HepG2 (cell line): ENCODE measurements around the gene GSK3B. TPM values are rescaled to one million over a fixed set of nuclear protein-coding genes. Genes with fewer than 3 reads are reported as not detected.
A peak's percentile ranks its signal among the peaks of the same experiment; 100 is the strongest.

ENCODE experiments used
- ATAC-seq: fragments of 200-7000 bp; cut with Tn5 transposase; 3 replicates; pipeline ENCODE4 v1.9.1; 2020; ENCODE audit warnings: mild to moderate bottlenecking, moderate library complexity
- BruUV-seq: library from RNA; stranded (reverse); fragments of 400-500 nt; replicated peaks from 2 replicates; lab custom pipeline; 2021; lab: Mats Ljungman, UMichigan
- CTCF ChIA-PET: fragments of 300-600 bp; formaldehyde crosslinking; extraction: SDS; loops from one replicate; lab custom pipeline; 2021; ENCODE audit warnings: low total read pairs, inconsistent platforms, low intra/inter-chr PET ratio; lab: Yijun Ruan, JAX
- POLR2A ChIA-PET: fragments of 350-600 bp; sonication (Branson Sonifier 250); formaldehyde crosslinking; loops from one replicate; lab custom pipeline; 2020; ENCODE audit warnings: antibody characterized with exemption, inconsistent platforms; lab: Yijun Ruan, JAX
- DNase-seq: peaks from one replicate; pipeline ENCODE4 v3.0.0-alpha.2; 2015; ENCODE audit warnings: low spot score
- FAIRE-seq: peaks from 3 replicates; lab custom pipeline; 2011; peaks lifted over from hg19 to GRCh38; lab: Jason Lieb, UNC
- H2AFZ ChIP-seq: one replicate; pipeline ENCODE4 v1.6.1; 2011; ENCODE audit warnings: low read length, inconsistent platforms
- H3K27ac ChIP-seq: fragments of 300-600 bp; 3 replicates; pipeline ENCODE4 v1.8.0; 2011; ENCODE audit warnings: mixed run types, mild to moderate bottlenecking, mixed read lengths, low read length, inconsistent platforms; ENCODE audit not compliant: insufficient read depth; ENCODE audit errors: extremely low read length
- H3K27me3 ChIP-seq, 2 experiments: fragments of 200-600 bp in 1 of 2; 2 replicates in 1 of 2; 3 replicates in 1 of 2; pipeline versions ENCODE4 v1.6.0 to v1.8.0; 2011; ENCODE audit warnings: low read length in 2 of 2, mild to moderate bottlenecking in 2 of 2, moderate library complexity in 2 of 2, inconsistent platforms in 1 of 2; ENCODE audit not compliant: insufficient read depth in 2 of 2, control insufficient read depth in 1 of 2
- H3K36me3 ChIP-seq, 2 experiments: fragments of 200-600 bp in 1 of 2; replicated peaks in 1 of 2; 2 replicates in 1 of 2; 3 replicates in 1 of 2; pipeline versions ENCODE4 v1.5.1 to v1.8.0; 2011; ENCODE audit warnings: low read length in 2 of 2, inconsistent platforms in 1 of 2; ENCODE audit not compliant: insufficient read depth in 2 of 2, control insufficient read depth in 1 of 2
- H3K4me1 ChIP-seq: 2 replicates; pipeline ENCODE4 v1.5.1; 2012; ENCODE audit warnings: low read length, inconsistent platforms; ENCODE audit not compliant: insufficient read depth
- H3K4me2 ChIP-seq: 2 replicates; pipeline ENCODE4 v1.6.0; 2011; ENCODE audit warnings: low read depth, low read length, inconsistent platforms
- H3K4me3 ChIP-seq, 3 experiments: fragments of 200-600 bp in 1 of 3; sonication (generic), shearing (Covaris generic) in 1 of 3; replicated peaks in 1 of 3; 2 replicates each; pipeline ENCODE4 v1.5.1; 2011 to 2016; ENCODE audit warnings: low read length in 3 of 3, inconsistent platforms in 2 of 3, low read depth in 2 of 3, mild to moderate bottlenecking in 2 of 3, control low read depth in 1 of 3, mixed read lengths in 1 of 3; ENCODE audit not compliant: insufficient read depth in 1 of 3
- H3K79me2 ChIP-seq: one replicate; pipeline ENCODE4 v1.6.1; 2011; ENCODE audit warnings: low read length, inconsistent platforms; ENCODE audit not compliant: insufficient read depth
- H3K9ac ChIP-seq: 2 replicates; pipeline ENCODE4 v1.6.0; 2011; ENCODE audit warnings: mild to moderate bottlenecking, low read depth, low read length, inconsistent platforms; ENCODE audit not compliant: insufficient read depth
- H3K9me3 ChIP-seq: 2 replicates; pipeline ENCODE4 v1.5.1; 2012; ENCODE audit warnings: mild to moderate bottlenecking, low read length
- H4K20me1 ChIP-seq: 2 replicates; pipeline ENCODE4 v1.6.0; 2011; ENCODE audit warnings: inconsistent platforms, mild to moderate bottlenecking, low read length, moderate library complexity; ENCODE audit not compliant: insufficient read depth
- MED13 ChIP-seq: sonication (generic); formaldehyde crosslinking; IDR thresholded peaks from 2 replicates; pipeline ENCODE4 v1.5.0; 2020; ENCODE audit warnings: missing genetic modification reagents
- MYNN ChIP-seq: sonication (generic); formaldehyde crosslinking; IDR thresholded peaks from 2 replicates; pipeline ENCODE4 v1.4.0; 2020; ENCODE audit warnings: mild to moderate bottlenecking, low read depth, missing genetic modification reagents
- SAP130 ChIP-seq: IDR thresholded peaks from 2 replicates; pipeline ENCODE4 v1.6.1; 2016; ENCODE audit warnings: low read depth
- ZNF10 ChIP-seq: sonication (generic); formaldehyde crosslinking; IDR thresholded peaks from 2 replicates; pipeline ENCODE4 v1.4.0; 2020; ENCODE audit warnings: mild to moderate bottlenecking, low read depth, missing genetic modification reagents, borderline replicate concordance
- ZNF256 ChIP-seq: sonication (generic); formaldehyde crosslinking; conservative IDR thresholded peaks from 2 replicates; pipeline ENCODE4 v1.4.0; 2020; ENCODE audit warnings: missing genetic modification reagents
- ZNF275 ChIP-seq: sonication (generic); formaldehyde crosslinking; IDR thresholded peaks from 2 replicates; pipeline ENCODE4 v1.8.0; 2022; ENCODE audit warnings: missing genetic modification reagents, mild to moderate bottlenecking, inconsistent platforms, borderline replicate concordance
- ZNF503 ChIP-seq: sonication (generic); formaldehyde crosslinking; IDR thresholded peaks from 2 replicates; pipeline ENCODE4 v1.4.0; 2020; ENCODE audit warnings: missing genetic modification reagents
- ZSCAN30 ChIP-seq: sonication (generic); formaldehyde crosslinking; IDR thresholded peaks from 2 replicates; pipeline ENCODE4 v1.5.0; 2020; ENCODE audit warnings: mild to moderate bottlenecking, missing genetic modification reagents
- WGBS: methylation state at CpG from one replicate; pipeline ENCODE4 v1.1.6; 2017; ENCODE audit warnings: low lambda C conversion rate; 5-methylcytosine and 5-hydroxymethylcytosine counted together
- in situ Hi-C: cut with HindIII; loops from 2 replicates; pipeline ENCODE4 v1.10.0; 2017; ENCODE audit warnings: low pct_unique_long_range_greater_than_20kb; ENCODE audit not compliant: extremely low pct_ligation_motif_present
- intact Hi-C: fragments of 100-400 bp; cut with micrococcal nuclease; formaldehyde crosslinking; loops from one replicate; pipeline ENCODE4 v1.10.0; 2022; ENCODE audit not compliant: unreplicated experiment
- polyA plus RNA-seq, 8 experiments: library from polyadenylated mRNA; depleted of rRNA in 3 of 8; stranded (reverse) in 7 of 8; unstranded in 1 of 8; fragments of >200 nt; fragmentation: Illumina TruSeq in 4 of 8; extraction: Trizol in 4 of 8; gene quantifications; 2 replicates each; pipeline versions ENCODE4 v1.2.1 to v1.2.3, GENCODE V29; 2011 to 2016; ENCODE audit warnings: low read depth in 4 of 8, missing spikeins in 1 of 8, mixed read lengths in 1 of 8; ENCODE audit not compliant: insufficient read depth in 1 of 8
- total RNA-seq, 5 experiments: library from RNA; depleted of rRNA; stranded (reverse); fragments of >200 nt; fragmentation: Illumina TruSeq; extraction: Trizol; gene quantifications; 2 replicates each; pipeline ENCODE4 v1.2.3, GENCODE V29; 2016; ENCODE audit warnings: low read depth in 1 of 5
- TF ChIP-seq, protein P1 (sequence below): sonication (generic); formaldehyde crosslinking; IDR thresholded peaks from 2 replicates; pipeline ENCODE4 v1.4.0; 2020; ENCODE audit warnings: low read depth, missing genetic modification reagents

The GSK3B gene
- total and polyA plus RNA-seq, 2 of the 13 experiments (the other 11 are each of a cell fraction or from before 2014, with no cell fraction given) = 22.3 to 30.1 TPM

- POLR2A ChIA-PET = no interaction called here
- CTCF ChIA-PET = no interaction called here
- Histone ChIP-seq H3K36me3 (no peaks in the 10 kb centered on the region), H3K79me2 (peaks cover 80% of the 10 kb centered on the region), H3K9me3 (no peaks in the 10 kb centered on the region), H3K9ac (peak overlapping the region; percentile 87), H3K27me3 (no peaks in the 10 kb centered on the region; a peak in 1 of 5 replicates), H3K4me2 (peak overlapping the region; percentile 77), H3K4me1 (peaks cover 31% of the 10 kb centered on the region), H3K4me3 (peak overlapping the region; percentile 88 to 98 (median 91); a peak in 5 of 6 replicates), H4K20me1 (peaks cover 47% of the 10 kb centered on the region), H2AFZ (no peak overlapping the region), H3K27ac (no peak overlapping the region)
- BruUV-seq = no TSS peak
- intact Hi-C loops (loop anchor here (5.0 to 10.0 kb wide), 3 partner anchors 90 to 252 kb away; partner anchors contain the start of gene LRRC58), in situ Hi-C loops (no loop called here)
- WGBS = 0% methylated on average over 1 of the region's 1 CpG
- ATAC-seq (no peak), DNase-seq (no peak), FAIRE-seq (no peak)
- TF ChIP-seq ZNF503 (CRISPR knock-in tag) (no peak), MED13 (CRISPR knock-in tag) (no peak), ZNF10 (CRISPR knock-in tag) (no peak), MYNN (CRISPR knock-in tag) (no peak), SAP130 (CRISPR knock-in tag) (peak; percentile 19; the same call in 1 of the 2 replicates), ZSCAN30 (CRISPR knock-in tag) (no peak), ZNF256 (CRISPR knock-in tag) (no peak), ZNF275 (no peak)
- TF ChIP-seq, protein P1, sequence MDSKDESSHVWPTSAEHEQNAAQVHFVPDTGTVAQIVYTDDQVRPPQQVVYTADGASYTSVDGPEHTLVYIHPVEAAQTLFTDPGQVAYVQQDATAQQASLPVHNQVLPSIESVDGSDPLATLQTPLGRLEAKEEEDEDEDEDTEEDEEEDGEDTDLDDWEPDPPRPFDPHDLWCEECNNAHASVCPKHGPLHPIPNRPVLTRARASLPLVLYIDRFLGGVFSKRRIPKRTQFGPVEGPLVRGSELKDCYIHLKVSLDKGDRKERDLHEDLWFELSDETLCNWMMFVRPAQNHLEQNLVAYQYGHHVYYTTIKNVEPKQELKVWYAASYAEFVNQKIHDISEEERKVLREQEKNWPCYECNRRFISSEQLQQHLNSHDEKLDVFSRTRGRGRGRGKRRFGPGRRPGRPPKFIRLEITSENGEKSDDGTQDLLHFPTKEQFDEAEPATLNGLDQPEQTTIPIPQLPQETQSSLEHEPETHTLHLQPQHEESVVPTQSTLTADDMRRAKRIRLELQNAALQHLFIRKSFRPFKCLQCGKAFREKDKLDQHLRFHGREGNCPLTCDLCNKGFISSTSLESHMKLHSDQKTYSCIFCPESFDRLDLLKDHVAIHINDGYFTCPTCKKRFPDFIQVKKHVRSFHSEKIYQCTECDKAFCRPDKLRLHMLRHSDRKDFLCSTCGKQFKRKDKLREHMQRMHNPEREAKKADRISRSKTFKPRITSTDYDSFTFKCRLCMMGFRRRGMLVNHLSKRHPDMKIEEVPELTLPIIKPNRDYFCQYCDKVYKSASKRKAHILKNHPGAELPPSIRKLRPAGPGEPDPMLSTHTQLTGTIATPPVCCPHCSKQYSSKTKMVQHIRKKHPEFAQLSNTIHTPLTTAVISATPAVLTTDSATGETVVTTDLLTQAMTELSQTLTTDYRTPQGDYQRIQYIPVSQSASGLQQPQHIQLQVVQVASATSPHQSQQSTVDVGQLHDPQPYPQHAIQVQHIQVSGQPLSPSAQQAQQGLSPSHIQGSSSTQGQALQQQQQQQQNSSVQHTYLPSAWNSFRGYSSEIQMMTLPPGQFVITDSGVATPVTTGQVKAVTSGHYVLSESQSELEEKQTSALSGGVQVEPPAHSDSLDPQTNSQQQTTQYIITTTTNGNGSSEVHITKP = no peak
Observed at GRCh38 chr3:120092474-120092873, 1.8 kb downstream of the GSK3B start.
